GM13976 (cell line): ENCODE data around the gene HMGXB4.

ENCODE experiments used
- DNase-seq: peaks from one replicate; pipeline ENCODE4 v3.0.0; 2012; ENCODE audit warnings: low spot score
- CTCF ChIP-seq: IDR thresholded peaks from 2 replicates; pipeline ENCODE4 v1.5.1; 2012; ENCODE audit warnings: borderline replicate concordance, mild to moderate bottlenecking; ENCODE audit not compliant: insufficient read depth; ENCODE audit errors: extremely low read depth, missing control alignments, control extremely low read depth
- in situ Hi-C: fragments of 300-500 bp; cut with MboI; formaldehyde crosslinking; loops from one replicate; pipeline ENCODE4 v1.12.0; 2022; ENCODE audit warnings: low sequenced_read_pairs, mixed read lengths, inconsistent platforms; ENCODE audit not compliant: unreplicated experiment

The HMGXB4 gene

GRCh38 chr22:35335936-35336781 is 78.9 kb downstream of the HMGXB4 start:
- in situ Hi-C loops = no loop called here
- no peak for TF ChIP-seq CTCF
- DNase-seq = no peak

GRCh38 chr22:35337932-35338331 is 80.6 kb downstream of the HMGXB4 start:
- no peak for DNase-seq
- peak; percentile 10 for TF ChIP-seq CTCF
- in situ Hi-C loops = no loop called here

GRCh38 chr22:35341090-35341874 is 84.0 kb downstream of the HMGXB4 start:
- in situ Hi-C loops = no loop called here
- TF ChIP-seq CTCF = no peak
- no peak for DNase-seq

- DNase-seq = no peak
- in situ Hi-C loops = no loop called here
- no peak for TF ChIP-seq CTCF
Measured at GRCh38 chr22:35342390-35342789, 85.1 kb downstream of the HMGXB4 start.

- no peak for DNase-seq
Measured at GRCh38 chr22:35343664-35344550, 86.6 kb downstream of the HMGXB4 start.

More at GRCh38 chr22:35343664-35344550, 86.6 kb downstream of the HMGXB4 start:
- in situ Hi-C loops = no loop called here
- TF ChIP-seq CTCF = no peak
